GM18873 (cell line): ENCODE measurements around the gene SCAMP3.

ENCODE experiments used
- ATAC-seq: cut with Tn5 transposase; IDR thresholded peaks from one replicate; pipeline ENCODE4 v1.9.1; 2021; ENCODE audit warnings: mild to moderate bottlenecking, moderate library complexity, moderate number of reproducible peaks; ENCODE audit not compliant: unreplicated experiment, low FRiP score

SCAMP3 gene

DNA sequence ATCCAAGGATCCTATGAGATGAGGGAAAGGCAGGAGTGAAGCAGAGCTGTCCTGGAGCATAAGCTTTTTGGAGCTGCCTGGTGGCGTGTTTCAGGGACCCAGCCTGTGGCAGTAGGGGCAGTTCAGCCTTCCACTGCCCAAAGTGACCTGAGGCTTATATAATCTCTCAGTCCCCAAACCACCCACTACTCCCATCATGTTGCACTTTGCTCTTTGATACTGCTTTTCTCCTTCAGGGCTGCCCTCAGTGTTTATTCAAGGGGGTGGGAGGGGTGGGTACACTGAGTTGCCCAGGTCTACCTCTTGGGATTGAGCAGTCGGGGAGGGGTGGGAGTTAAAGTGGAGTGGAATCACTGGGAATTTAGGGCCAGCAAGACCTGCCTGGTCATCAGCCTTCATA is 24.4 kb upstream of the SCAMP3 start:
- ATAC-seq: no peak

DNA sequence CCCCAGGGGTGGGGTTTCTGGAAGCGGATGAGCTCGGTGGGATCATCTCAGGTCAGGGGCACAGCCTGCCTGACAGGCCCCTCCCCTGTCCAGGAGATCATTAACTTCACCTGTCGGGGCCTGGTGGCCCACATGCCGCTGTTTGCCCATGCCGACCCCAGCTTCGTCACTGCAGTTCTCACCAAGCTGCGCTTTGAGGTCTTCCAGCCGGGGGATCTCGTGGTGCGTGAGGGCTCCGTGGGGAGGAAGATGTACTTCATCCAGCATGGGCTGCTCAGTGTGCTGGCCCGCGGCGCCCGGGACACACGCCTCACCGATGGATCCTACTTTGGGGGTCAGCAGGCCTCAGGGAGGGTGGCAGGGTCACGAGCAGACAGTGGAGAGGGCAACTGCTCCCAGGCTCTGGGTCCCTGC is 23.5 kb upstream of the SCAMP3 start:
- ATAC-seq: no peak

DNA sequence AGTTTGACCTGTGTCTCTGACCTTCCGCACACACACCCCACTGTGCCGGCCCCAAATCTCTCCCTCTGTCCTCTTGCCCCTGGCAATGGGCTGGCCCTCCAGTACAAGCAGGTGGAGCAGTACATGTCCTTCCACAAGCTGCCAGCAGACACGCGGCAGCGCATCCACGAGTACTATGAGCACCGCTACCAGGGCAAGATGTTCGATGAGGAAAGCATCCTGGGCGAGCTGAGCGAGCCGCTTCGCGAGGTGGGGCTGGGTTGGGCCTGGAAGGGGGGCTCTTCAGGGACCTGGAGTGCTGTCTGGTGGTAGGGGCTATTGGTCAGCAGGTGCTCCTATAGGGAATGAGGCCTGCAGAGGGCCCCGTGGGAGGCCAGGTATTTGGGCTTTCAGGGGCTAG is 22.9 kb upstream of the SCAMP3 start:
- no peak for ATAC-seq

DNA sequence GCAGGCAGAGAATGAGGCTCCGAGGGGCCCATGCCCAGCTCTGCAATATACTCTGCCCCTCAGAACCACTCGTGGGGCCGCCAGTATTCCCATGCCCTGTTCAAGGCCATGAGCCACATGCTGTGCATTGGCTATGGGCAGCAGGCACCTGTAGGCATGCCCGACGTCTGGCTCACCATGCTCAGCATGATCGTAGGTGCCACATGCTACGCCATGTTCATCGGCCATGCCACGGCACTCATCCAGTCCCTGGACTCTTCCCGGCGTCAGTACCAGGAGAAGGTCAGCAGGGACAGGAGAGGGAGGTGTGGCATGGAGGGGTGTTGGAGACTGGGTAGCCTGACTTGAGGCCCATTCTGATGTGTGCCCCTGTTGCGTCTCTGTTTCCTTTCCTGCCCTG is 22.3 kb upstream of the SCAMP3 start:
- no peak for ATAC-seq

DNA sequence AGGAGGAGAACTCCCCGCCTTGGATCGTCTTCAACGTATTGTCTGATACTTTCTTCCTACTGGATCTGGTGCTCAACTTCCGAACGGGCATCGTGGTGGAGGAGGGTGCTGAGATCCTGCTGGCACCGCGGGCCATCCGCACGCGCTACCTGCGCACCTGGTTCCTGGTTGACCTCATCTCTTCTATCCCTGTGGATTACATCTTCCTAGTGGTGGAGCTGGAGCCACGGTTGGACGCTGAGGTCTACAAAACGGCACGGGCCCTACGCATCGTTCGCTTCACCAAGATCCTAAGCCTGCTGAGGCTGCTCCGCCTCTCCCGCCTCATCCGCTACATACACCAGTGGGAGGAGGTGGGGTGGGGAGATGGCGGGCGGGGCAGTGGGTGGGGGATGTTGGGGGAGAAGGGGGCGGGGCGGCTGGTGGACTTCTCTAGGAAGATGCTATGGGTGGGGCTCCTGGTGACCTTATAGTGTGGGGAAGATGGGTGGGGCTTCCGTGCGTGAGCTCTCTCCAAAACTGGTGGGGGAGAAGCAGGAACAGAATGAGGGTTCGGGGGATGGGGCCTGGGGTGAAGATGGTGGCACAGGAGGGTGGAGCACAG is 20.4 kb upstream of the SCAMP3 start:
- no peak for ATAC-seq

DNA sequence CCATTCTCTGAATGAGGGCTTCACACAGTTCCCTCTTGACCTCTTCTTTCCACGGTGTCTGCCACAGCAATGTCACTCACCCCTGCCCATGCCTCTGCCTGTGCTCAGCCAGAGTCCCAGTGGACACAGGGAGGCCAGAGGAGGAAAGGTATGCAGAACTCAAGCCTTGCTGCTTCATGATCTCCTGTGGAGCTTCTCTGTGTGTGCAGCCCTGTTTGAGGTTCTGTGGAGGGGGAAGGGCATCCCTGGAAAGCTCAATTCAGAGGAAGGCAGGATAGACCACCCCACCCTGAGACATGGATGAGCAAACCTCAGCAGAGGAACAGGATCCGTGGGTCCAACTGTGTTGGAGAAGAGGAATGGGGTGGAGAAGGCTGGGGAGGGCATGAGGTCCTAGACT is 17.1 kb upstream of the SCAMP3 start:
- ATAC-seq: no peak

DNA sequence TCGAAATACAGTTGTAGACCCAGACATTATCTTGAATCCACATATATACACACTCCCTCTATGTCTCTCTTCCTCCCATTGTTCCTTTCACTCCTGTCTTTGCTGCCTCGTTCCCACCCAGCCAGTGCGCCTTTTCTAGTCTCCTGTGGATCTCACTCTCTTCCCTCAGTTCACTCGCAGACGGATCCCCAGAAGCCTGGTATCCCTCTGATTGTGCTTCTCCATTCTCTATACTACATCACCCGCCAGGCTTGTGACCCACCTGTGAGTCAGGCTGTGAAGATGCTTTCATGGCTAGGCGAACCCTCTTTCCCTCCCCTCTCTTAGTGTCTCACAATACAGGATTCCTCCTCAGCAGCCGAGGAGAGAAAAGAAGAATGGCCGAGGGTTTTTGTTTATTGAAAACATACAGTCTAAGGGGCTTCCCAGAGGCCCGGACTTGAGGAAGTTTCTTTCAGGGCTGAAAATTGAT is 16.6 kb upstream of the SCAMP3 start:
- ATAC-seq: no peak

DNA sequence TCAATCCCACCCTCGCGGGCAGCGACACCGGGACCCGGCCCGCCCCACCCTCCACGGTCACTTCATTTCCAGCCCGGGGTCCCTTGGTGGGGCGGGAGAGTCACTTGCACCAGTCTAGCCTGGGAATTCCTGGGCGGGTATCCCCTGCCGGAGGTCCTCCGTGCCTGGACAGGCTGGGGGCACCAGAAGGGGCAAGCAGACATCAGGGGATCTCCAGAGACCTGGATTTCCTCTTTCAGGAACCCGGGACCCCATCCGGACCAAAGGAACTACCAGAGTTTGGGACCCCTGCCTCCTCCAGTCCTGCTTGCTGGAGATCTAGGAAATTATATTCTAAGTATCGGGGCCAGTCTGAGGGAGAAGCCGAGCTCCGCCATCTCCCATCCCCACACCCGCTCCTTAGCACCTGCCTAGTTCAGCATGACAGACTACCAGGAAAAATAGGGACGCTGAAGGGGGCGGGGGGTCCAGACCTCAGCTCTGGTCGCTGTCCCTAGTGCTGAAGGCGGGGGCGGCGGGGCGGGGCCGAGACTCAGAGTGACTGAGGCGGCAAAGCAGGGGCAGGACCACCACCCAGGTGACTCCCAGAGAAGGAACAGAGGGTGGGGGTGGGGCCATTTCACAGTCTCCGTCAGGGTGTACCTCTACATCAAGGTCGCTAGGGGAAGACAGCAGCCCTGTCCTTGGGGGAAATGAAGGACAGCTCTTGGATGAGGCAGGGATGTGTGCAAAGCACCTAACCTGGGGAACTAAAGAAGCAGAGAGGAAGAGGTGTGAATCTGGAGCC is 15.9 kb upstream of the SCAMP3 start:
- ATAC-seq: no peak

DNA sequence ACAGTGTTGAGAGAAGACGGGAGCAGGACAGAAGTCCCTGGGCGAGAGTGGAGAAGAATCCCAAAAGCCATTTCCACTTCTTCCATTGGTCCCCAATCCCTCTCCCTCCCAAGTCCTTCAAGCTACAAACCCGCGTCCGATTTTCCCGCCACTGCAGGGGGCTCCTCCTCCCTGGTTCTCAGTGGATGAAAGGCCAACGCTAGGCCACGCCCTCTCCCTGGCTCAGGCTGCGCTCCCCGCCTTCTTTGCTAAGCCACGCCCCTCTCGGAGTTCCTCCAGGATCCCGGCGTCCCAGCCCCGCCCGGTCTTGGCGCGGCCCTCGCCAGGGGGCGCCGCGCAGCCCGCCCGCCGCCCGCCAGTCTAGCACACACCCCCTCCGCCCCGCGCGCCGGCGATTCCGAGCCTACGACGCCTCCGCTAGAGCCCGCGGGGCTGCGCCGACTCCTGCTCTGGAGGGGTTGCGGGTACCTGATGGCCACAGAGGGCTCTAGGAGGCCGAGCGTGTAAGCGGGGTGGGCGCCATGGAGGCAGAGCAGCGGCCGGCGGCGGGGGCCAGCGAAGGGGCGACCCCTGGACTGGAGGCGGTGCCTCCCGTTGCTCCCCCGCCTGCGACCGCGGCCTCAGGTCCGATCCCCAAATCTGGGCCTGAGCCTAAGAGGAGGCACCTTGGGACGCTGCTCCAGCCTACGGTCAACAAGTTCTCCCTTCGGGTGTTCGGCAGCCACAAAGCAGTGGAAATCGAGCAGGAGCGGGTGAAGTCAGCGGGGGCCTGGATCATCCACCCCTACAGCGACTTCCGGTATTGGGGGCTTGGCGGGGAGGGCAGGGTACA is 15.1 kb upstream of the SCAMP3 start, which contains the start of gene HCN3:
Gene HCN3 (plus strand): TSS at position 394 of the 832 bp plus-strand sequence. CDS start 128 bp downstream, at position 522.
- peak; percentile 70 for ATAC-seq

DNA sequence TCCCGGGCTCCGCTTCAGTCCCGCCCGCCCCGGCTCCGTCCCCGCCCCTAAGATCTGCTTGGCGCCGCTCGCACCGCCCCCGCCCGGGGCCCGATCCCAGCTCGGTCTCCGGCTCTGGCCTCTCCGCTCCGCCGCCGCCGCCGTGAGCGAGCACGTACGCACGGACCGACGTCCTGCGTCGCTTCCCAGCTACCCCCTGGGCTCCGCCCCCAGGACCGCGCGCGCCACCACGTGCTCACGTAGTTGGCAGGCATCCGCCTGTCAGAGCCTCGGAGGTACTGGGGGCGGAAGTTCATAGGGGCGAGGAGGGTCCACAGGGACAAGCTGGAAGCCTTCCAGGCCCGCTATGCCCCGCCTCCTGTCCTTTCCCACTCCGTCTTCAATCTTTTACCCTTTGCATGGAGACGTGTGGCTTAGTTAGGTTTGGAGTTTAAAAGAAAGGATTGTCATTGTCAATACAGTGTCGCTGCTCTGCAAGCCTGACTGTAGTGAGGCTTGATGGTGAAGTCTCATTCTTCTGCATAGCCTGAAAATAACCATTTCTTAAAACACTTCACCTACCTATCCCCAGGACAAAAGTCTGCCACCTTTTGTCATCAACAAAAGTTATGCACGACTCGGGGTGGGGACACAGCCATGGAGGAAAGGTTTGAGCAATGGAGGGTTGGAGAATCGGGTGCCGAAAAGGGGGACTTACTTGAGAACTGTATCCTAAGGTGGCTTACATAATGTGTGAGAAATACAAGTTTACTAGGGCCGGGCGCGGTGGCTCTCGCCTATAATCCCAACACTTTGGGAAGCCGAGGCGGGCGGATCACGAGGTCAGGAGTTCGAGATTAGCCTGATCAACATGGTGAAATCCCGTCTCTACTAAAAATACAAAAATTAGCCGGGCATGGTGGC is 11.4 kb upstream of the SCAMP3 start, which contains the start of gene CLK2:
Gene CLK2 (minus strand): TSS at position 162 of the 903 bp plus-strand sequence. CDS start 2,527 bp downstream, outside the sequence.
- ATAC-seq: peak; percentile 59

DNA sequence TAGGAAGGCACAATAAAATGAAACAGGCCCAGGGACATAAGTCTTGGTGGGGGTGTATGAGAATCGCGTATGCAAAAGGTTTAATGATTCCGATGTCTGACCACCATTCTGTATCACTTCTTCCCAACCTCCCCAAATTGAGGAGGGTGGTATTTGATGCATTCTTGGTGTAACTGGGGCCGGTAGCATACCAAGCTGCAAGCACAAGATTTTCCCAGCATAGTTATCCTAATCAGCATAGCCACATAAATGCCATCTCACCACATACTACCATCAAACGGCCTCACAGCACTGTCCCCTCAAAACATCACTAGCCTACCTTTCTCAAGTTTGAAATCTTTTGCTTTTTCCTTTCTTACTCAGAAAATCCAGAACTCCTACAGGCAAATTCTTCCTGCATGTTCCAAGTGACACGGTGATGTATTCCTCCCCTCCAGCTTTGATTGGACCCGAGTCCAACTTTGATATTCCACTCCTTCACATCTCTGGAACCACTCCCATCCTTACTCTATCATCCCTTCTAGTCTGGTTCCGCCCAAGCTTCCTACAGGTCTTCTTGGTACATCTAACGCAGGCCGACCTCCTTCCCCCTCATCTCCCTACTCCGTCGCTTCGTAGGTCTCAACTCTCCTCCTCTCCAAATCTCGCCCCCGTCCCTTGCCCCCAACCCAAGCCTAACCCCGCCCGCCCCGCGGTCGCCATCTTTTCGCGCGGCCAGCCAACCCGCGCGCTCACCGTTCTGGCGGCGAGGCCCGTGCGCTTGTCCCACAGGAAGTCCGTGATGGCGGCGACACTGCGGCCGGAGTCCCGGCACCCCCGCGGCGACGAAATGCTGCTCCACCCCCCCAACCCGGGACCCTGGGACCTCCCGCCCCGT is 10.5 kb upstream of the SCAMP3 start:
- ATAC-seq: peak; percentile 3

DNA sequence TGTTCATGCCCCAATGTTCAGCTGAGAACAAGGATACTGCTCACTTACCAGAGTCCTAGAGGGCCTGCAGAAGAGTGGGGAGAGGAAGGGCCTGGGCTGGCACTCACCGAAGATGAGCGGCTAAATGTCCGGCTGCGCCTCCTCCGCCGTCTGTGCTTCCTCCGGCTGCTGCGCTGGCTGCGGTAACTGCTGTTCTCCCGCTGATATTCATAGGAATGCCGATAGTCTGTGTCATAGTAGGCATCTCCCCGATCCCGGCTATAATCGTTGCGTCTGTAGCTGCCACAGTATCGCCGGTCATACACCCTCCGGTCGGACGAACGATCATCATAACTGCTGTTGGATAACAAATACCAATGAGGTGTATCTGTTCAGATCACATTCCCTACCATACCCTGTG is 7.2 kb upstream of the SCAMP3 start:
- ATAC-seq: no peak

DNA sequence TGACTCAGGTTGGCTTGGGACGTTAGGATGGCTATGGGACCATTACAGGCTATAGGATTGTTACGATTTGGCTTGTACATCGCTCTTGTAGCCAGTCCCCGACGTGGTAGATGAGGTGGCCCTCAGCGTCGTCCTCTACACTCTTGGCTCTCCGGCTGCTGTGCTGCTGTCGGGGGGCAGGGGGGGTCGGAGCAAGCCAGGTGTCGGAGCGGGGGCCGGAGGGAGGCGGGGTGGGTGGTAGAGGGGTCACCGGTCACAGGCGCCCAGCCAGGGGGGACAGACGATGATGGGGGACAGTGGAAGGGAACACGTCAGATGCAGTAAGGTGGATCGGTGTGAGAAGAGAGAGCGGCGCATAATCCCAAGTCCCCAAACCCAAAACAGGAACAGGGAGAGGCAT is 6.5 kb upstream of the SCAMP3 start:
- no peak for ATAC-seq

DNA sequence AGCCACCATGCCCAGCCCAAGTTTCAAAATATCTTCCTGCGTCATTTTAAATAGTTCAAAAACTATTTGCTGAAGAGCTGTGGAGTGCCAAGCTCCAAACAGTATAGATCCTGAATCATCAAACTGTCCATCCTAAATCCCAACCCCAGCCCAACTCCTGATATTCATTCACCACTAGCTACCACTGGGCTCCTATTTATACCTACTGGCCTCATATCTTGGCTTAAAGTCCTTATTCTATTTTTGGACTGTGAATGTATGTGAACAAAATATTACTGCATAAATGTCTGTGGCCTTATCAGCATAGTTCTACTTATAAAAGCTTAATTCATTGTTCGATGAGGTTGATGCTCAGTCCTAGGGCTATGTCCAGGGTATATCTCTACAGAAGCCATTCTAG is 5.2 kb upstream of the SCAMP3 start:
- no peak for ATAC-seq

DNA sequence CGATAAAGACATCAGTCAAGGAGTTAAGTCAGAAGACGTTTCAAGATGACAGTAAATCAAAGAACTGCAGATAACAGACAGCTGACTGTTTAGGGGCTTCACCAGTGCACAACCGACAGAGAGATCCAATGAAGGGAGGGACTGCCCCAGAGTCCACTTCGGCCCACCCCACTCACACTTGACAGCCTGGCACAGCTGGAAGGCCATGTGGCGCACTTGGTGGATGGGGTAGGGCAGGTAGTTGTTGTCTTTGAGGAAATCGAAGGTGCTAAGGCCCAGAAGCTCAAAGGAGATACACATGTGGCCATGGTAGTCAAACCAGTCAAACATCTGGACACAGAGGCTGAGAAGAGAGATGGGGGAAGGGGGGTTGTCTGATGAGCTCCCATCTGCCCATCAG is 4.4 kb upstream of the SCAMP3 start:
- no peak for ATAC-seq

DNA sequence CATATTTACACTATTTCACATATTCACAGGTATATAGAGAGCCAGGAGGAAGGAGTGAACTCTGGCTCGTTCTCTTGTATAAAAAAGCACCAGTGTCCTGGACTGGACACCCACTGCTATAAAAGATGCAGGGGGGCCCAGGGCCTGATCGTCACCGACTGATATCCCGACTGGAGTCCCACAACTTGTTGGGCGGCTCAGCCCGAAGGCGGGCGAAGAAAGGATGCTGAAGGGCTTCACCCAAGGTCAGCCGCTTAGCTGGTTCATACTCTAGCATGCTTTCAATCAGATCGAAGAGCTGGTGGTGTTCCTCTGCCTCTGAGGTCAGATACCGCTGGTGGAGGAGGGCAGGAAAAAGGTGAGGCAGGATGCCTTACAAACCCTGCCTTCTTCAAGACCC is 907 bp upstream of the SCAMP3 start:
- no peak for ATAC-seq

DNA sequence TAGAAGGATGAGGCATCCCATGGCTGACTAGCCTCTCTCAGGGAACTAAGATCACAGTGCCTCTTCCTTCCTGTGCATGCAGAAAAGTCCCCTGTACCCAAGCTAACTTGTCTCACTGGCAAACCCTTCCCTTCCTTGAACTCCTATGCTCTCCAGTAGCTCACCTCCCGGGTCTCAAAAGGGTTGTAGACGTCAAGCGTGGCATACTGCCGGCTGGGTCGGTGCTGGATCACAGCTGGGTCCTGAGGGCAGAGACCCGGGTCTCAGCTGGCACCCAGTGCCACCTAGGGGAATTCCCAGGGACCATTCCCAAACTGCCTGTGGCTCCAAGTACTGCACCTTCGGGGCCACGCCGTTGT is 688 bp downstream of the SCAMP3 start:
- ATAC-seq: no peak

DNA sequence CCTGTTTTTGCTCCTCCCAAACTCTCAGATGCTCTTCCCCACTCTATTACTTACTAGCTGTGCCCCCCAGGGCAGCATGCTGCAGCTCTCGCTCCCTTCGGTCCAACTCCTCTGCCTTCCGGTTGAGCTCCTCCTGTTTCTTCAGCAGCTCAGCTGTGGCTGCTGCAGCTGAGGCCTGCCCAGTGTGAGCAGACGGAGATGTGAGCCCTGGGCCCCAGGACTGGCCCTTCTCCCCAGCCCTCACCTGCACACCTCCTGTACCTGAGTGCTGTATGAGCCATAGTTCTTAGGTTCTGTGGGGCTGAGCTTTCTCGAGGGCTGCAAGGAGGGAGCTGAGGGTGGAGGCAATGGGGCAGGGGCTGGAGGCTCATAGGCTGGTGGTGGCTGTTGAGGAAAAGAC is 1.9 kb downstream of the SCAMP3 start:
- ATAC-seq: no peak
